GM12801 (cell line): ENCODE data around the gene POLR2H.

Experiments
- CTCF ChIP-seq: IDR thresholded peaks from one replicate; pipeline ENCODE4 v1.5.1; 2011; ENCODE audit warnings: control low read depth; ENCODE audit not compliant: insufficient read length; ENCODE audit errors: extremely low read depth

POLR2H gene

DNA sequence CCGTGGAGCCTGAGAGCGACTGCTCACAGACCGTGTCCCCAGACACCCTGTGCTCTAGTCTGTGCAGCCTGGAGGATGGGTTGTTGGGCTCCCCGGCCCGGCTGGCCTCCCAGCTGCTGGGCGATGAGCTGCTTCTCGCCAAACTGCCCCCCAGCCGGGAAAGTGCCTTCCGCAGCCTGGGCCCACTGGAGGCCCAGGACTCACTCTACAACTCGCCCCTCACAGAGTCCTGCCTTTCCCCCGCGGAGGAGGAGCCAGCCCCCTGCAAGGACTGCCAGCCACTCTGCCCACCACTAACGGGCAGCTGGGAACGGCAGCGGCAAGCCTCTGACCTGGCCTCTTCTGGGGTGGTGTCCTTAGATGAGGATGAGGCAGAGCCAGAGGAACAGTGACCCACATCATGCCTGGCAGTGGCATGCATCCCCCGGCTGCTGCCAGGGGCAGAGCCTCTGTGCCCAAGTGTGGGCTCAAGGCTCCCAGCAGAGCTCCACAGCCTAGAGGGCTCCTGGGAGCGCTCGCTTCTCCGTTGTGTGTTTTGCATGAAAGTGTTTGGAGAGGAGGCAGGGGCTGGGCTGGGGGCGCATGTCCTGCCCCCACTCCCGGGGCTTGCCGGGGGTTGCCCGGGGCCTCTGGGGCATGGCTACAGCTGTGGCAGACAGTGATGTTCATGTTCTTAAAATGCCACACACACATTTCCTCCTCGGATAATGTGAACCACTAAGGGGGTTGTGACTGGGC is 16.8 kb upstream of the POLR2H start:
- TF ChIP-seq CTCF = no peak

GRCh38 chr3:184345317-184346144 is 16.0 kb upstream of the POLR2H start:
- TF ChIP-seq CTCF = no peak

GRCh38 chr3:184346480-184347190 is 14.9 kb upstream of the POLR2H start:
- no peak for TF ChIP-seq CTCF

- no peak for TF ChIP-seq CTCF
Measured at GRCh38 chr3:184347321-184348056, 14.0 kb upstream of the POLR2H start.

- no peak for TF ChIP-seq CTCF
Measured at GRCh38 chr3:184348057-184348382, 13.5 kb upstream of the POLR2H start.

- TF ChIP-seq CTCF = no peak
Measured at GRCh38 chr3:184349563-184350470, 11.7 kb upstream of the POLR2H start.
